H4 (cell line): ENCODE measurements around the gene PRM1. TPM values are rescaled to one million over a fixed set of nuclear protein-coding genes. Genes with fewer than 3 reads are reported as not detected.

Source experiments
- DNase-seq: peaks from one replicate; pipeline ENCODE4 v3.0.0-alpha.2; 2015; ENCODE audit warnings: low spot score
- total RNA-seq: library from RNA; depleted of rRNA; stranded (reverse); fragments of >200 nt; shearing (Covaris generic); gene quantifications from 2 replicates; pipeline ENCODE4 v1.2.3, GENCODE V29; 2014

Gene PRM1
- total RNA-seq, 1 experiment from 2014 or later: not detected

- DNase-seq: no peak
Observed at GRCh38 chr16:11253995-11254912, 26.9 kb downstream of the PRM1 start.

- no peak for DNase-seq
Observed at GRCh38 chr16:11253009-11253994, 27.8 kb downstream of the PRM1 start.

- DNase-seq: no peak
Observed at GRCh38 chr16:11252482-11252931, 28.6 kb downstream of the PRM1 start.

GRCh38 chr16:11251525-11252481 is 29.3 kb downstream of the PRM1 start:
- peak; percentile 58 for DNase-seq

GRCh38 chr16:11250786-11251524 is 30.2 kb downstream of the PRM1 start:
- DNase-seq: no peak

GRCh38 chr16:11250091-11250785 is 30.9 kb downstream of the PRM1 start:
- no peak for DNase-seq

- DNase-seq: no peak
Observed at GRCh38 chr16:11249233-11250061, 31.7 kb downstream of the PRM1 start.

GRCh38 chr16:11248133-11248532 is 33.0 kb downstream of the PRM1 start:
- no peak for DNase-seq

GRCh38 chr16:11245988-11246387 is 35.1 kb downstream of the PRM1 start:
- DNase-seq: no peak

- DNase-seq: no peak
Observed at GRCh38 chr16:11245222-11245737, 35.9 kb downstream of the PRM1 start.

GRCh38 chr16:11242658-11243057 is 38.5 kb downstream of the PRM1 start:
- DNase-seq: no peak

- no peak for DNase-seq
Observed at GRCh38 chr16:11241480-11242204, 39.5 kb downstream of the PRM1 start.

GRCh38 chr16:11240636-11241473 is 40.3 kb downstream of the PRM1 start:
- DNase-seq: no peak

- no peak for DNase-seq
Observed at GRCh38 chr16:11239644-11240632, 41.2 kb downstream of the PRM1 start.

- DNase-seq: no peak
Observed at GRCh38 chr16:11238272-11239202, 42.6 kb downstream of the PRM1 start.
